Activated CD4-positive, alpha-beta T cell treated with anti-CD3 and anti-CD28 coated beads for 48 hours (primary cell): ENCODE data around the gene ZC3H13.

Experiments
- DNase-seq: peaks from one replicate; pipeline ENCODE4 v3.0.0-alpha.2; 2020

ZC3H13 gene

DNA sequence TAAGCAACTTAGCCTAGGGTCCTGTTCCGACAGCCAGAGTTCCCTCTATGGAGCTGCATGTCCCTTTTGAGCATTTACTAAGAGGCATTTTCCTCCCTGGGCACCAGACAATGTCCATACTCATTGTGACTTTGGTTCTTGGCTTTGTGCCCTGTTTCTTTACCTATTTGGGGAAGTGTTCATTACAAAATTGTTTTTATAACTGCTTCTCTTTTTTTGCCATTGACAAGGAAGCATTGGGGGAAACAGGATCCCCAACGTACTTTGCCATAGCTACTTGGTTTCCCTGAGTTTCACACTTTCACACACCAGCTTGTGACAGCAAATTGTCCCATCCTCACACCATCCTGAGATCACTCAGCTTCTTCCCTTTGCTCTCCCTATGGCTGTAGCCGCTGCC, 119.9 kb downstream of the ZC3H13 start:
- DNase-seq: no peak

DNA sequence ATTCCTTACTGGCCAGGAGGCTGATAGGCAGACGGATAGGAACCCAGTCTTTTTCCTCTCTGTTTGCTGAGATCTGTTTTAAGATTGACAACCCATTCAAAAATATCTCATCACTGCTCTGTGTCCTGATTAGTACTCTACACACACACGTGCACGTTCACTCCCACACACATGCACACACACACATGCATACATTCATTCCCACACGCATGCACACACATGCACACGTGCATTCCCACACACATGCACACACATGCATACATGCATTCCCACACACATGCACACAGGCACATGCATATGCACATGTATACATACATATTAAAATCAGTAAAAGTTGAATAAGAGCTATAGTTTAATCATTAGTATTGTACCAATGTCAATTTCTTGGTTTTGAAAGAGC, 120.4 kb downstream of the ZC3H13 start:
- no peak for DNase-seq

GRCh38 chr13:45931211-45931610, 121.3 kb downstream of the ZC3H13 start:
- no peak for DNase-seq

DNA sequence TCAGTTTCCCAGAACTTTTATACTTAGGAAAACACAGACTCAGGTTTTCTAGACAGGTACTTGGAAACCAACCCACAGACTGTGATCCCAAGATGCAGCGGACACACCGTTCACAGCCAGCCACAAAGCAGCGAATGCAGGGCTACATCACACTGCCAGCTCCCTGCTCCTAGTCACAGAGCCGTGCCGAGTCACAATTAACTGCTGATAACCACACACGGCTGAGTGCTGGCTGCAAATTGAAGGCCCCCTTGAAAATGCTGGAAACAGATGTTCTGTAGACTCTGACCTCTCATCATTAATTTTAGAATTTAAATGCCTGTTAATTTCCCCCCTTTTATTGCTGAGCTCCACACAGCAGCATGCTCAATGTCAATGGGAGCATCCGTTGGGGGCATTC, 122.4 kb downstream of the ZC3H13 start:
- no peak for DNase-seq

DNA sequence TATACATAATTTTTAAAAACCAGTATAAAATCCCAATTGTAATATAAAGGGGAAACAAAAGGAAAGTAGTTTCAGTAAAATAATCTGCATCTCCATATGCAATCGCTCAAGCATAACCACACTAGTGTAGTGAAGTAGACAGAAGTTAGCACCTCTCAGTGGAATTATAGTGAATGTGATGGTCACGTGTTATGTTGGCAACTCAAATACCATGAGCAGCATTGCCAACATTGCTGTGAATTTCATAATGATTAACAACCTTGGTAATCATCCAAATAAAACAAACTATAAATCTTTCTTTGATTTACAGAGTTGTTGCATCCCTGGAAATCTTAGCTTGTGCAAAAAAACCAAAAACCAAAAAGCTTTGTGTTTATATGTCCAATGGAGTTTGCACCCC, 123.7 kb downstream of the ZC3H13 start:
- no peak for DNase-seq

GRCh38 chr13:45928176-45928575, 124.4 kb downstream of the ZC3H13 start:
- DNase-seq: no peak

GRCh38 chr13:45926741-45927140, 125.8 kb downstream of the ZC3H13 start:
- DNase-seq: no peak

DNA sequence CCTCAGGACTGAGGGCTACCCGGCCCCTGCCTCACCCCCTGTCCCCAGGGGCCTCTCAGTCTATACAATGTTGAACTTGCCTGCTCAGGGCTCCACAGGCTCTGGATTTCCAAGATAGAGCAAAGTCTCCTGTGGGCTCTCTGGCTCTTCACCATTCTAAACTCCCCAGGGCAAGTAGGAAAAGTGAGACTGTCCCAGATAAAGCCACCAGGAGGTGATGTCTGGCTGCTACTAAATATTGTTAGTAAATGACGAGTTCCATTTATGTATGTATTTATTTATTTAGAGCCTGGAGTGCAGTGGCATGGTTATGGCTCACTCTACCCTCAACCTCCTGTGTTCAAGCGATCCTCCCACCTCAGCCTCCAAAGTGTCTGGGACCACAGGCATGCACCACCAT, 127.4 kb downstream of the ZC3H13 start:
- no peak for DNase-seq

GRCh38 chr13:45921162-45921736, 131.3 kb downstream of the ZC3H13 start:
- no peak for DNase-seq

DNA sequence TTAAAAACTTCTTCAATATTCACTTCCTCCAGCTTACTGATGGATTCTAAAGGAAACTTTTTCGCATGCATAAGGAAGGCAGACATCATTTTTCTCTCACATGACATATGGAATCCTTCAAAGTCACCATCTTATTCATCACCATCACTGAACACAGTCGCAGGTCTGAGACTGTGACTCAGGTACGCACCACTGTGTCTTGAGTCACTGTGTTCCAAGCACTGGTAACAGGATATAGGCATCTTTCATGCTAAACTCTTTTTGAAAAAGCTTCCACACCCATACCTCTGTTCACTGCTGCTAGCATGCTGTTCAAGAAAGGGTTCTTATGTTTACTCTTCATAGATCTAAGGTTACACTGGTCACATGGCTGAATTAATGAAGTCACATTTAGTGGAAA, 133.9 kb downstream of the ZC3H13 start:
- DNase-seq: peak; percentile 31

- DNase-seq: no peak
Observed at GRCh38 chr13:45917019-45917418, 135.5 kb downstream of the ZC3H13 start.

GRCh38 chr13:45915686-45916439, 136.7 kb downstream of the ZC3H13 start:
- no peak for DNase-seq

GRCh38 chr13:45909673-45910072, 142.9 kb downstream of the ZC3H13 start:
- no peak for DNase-seq

GRCh38 chr13:45909089-45909488, 143.5 kb downstream of the ZC3H13 start:
- no peak for DNase-seq

DNA sequence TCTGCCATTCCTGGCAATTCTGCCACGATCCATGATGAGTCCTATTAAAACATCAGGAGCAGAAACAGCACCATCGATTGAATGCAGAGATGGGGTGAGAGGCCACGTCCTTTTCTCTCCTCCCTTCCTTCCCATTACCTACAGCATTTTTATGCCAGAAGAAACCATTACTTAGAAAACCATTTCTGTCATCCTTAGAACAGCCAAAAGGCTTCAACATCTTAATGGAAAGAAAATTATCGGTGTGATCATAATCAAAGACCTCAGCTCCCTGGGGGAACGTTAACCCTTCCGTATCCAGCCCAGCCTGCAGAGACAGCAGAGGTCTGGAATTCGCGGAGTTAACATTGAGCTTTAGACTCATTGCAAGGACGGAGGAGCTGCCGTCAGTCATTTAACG, 145.0 kb downstream of the ZC3H13 start:
- DNase-seq: no peak
